Subcutaneous adipose tissue (tissue), 4 donors: Measurements from ENCODE around the gene FARP1. TPM values are rescaled to one million over a fixed set of nuclear protein-coding genes. Genes with fewer than 3 reads are reported as not detected.

Source experiments
- total RNA-seq, 4 donors: library from RNA; depleted of rRNA; stranded (reverse); fragments of >200 nt; gene quantifications; one replicate each; pipeline ENCODE4 v1.1.0, GENCODE V29; 2016
- TF ChIP-seq, protein P1 (sequence below): fragments of 450-650 bp; IDR thresholded peaks from one replicate; pipeline ENCODE4 v1.5.1; 2016; ENCODE audit warnings: low read depth, mild to moderate bottlenecking, control low read depth, antibody characterized with exemption, moderate library complexity

FARP1 gene
- total RNA-seq, 4 donors from 2014 or later: 24.9 to 39.9 (median 28.8) TPM

DNA sequence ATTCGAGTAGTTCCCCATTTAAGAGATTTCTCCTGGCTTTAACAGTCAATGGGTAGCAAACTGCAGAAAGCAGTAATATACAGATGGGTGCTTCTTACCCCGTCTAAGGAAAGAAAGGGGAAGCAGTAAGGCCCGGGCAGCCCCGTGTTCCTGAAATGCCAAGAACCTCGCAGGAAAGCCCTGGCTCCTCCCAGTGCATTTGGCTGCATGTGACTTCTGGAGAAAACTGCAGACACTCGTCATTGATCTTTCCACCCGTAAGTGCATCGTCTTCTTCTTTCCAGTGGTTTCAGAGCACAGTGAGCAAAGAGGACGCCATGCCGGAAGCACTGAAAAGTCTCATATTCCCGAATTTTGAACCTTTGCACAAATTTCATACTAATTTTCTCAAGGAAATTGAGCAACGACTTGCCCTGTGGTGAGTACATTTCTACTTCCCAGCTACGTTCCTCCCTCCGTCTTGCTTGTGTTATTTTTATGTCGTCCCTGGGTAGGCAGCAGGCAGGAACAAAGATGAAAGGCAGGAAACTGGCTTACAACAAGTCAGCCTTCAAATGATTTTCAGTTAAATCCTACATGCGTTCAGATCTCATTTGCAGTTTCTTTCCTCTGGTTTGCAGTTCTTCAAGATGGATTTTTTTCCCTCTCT is 268.8 kb downstream of the FARP1 start:
- TF ChIP-seq, protein P1, sequence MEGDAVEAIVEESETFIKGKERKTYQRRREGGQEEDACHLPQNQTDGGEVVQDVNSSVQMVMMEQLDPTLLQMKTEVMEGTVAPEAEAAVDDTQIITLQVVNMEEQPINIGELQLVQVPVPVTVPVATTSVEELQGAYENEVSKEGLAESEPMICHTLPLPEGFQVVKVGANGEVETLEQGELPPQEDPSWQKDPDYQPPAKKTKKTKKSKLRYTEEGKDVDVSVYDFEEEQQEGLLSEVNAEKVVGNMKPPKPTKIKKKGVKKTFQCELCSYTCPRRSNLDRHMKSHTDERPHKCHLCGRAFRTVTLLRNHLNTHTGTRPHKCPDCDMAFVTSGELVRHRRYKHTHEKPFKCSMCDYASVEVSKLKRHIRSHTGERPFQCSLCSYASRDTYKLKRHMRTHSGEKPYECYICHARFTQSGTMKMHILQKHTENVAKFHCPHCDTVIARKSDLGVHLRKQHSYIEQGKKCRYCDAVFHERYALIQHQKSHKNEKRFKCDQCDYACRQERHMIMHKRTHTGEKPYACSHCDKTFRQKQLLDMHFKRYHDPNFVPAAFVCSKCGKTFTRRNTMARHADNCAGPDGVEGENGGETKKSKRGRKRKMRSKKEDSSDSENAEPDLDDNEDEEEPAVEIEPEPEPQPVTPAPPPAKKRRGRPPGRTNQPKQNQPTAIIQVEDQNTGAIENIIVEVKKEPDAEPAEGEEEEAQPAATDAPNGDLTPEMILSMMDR: no peak

GRCh38 chr13:98413796-98414195 is 270.9 kb downstream of the FARP1 start:
- TF ChIP-seq, protein P1: no peak

GRCh38 chr13:98415326-98416070 is 272.6 kb downstream of the FARP1 start:
- TF ChIP-seq, protein P1: no peak

DNA sequence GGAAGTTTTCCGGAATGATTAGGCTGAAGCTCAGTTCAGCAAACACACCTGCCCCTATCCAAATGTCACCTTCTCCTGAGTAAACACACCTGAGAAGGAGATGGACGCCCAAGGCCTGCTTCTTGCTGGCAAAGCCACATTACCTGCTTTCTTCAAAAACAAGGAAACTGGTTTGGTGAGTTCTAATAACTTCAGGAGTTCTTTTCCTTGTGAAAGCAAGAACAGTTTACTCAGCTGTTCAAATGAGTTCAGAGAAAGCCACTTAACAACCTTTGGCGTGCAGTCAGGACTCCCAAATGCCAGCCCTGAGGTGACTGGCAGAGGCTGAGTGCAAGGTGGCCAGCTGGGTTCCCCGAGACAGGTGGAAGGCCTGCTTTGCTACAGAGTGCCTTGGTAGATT is 273.5 kb downstream of the FARP1 start:
- TF ChIP-seq, protein P1: no peak

DNA sequence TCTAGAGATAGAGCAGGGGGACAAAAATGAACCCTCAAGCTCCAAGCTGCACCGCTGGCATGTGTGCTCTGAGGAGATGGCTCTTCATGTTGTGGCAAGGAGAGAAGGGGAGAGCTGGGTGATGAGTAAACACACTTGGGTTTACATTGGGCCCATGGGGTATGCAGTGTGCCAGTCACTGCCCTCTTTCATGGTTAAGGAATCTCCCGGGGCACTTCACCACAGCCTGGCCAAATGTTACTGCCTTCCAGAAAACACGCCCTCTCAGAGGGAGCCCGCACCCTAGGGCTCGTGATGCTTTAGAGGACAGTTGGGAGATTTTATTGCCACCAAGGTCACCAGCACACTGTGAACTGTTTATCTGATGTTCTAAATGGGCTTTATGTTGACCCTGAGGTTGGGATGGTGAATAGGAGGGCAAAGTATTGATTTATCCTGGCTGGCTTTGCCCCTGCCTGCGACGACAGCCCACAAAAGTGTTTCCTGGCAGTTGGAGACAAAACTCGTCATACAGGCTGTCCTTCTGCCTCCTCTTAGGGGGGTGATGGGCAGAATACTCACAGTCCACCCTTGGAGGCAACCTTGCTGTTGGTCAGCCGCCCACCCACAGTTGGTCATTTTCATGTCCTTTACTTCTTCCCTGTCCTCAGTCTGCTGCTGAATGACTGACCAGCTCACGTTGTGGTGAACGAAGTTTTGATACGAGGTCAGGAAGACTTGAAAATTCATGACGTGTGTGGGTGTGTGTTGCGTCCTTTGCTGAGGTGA is 277.1 kb downstream of the FARP1 start:
- TF ChIP-seq, protein P1: no peak

DNA sequence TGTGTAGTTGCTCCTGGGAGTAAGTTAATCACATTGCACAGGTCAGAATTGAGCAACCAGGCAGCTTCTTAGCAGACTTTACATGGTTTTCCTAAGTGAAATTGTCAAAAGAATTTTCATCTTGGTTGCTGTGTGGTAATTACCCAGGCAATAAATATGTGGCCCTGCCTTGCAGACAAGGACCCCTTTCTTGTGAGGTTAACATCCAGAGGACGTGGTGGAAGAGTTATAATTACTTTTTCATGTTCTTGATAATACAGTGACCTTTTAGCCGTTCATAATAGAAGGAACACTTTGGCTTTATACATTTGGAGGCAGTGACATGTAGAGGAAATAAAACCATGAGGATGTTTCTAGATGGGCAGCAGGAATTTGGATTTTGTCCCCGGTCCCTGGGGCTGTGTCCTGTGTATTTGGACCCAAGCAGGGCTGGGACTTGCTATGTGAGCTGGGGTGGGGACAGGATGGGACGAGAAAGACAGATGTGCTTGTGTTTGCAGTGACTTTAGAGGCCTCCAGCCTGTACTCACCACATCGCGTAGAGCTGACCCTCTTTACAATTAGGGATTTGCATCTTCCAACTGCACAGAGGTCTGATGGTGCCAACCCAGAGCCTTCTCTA is 277.8 kb downstream of the FARP1 start:
- TF ChIP-seq, protein P1: no peak
